HEK293T (cell line): ENCODE measurements around the gene ANKRD27.

Source experiments
- ARNT ChIP-seq: fragments of 450-650 bp; IDR thresholded peaks from 2 replicates; pipeline ENCODE4 v1.6.1; 2017; ENCODE audit warnings: mild to moderate bottlenecking
- BHLHE40 ChIP-seq: fragments of 450-650 bp; IDR thresholded peaks from 2 replicates; pipeline ENCODE4 v1.6.1; 2016; ENCODE audit warnings: mild to moderate bottlenecking, moderate library complexity, borderline replicate concordance
- CTBP1 ChIP-seq: fragments of 450-650 bp; IDR thresholded peaks from 2 replicates; pipeline ENCODE4 v1.6.1; 2016; ENCODE audit warnings: borderline replicate concordance
- ELF4 ChIP-seq: fragments of 450-650 bp; IDR thresholded peaks from 2 replicates; pipeline ENCODE4 v1.6.1; 2017; ENCODE audit warnings: antibody characterized with exemption
- FOXA1 ChIP-seq: fragments of 450-650 bp; IDR thresholded peaks from 2 replicates; pipeline ENCODE4 v1.6.1; 2016; ENCODE audit warnings: mild to moderate bottlenecking
- FOXK2 ChIP-seq: fragments of 450-650 bp; IDR thresholded peaks from 2 replicates; pipeline ENCODE4 v1.6.1; 2016; ENCODE audit warnings: mild to moderate bottlenecking
- L3MBTL2 ChIP-seq: fragments of 450-650 bp; conservative IDR thresholded peaks from 2 replicates; pipeline ENCODE4 v1.6.1; 2016; ENCODE audit warnings: mild to moderate bottlenecking
- LEF1 ChIP-seq: fragments of 450-650 bp; IDR thresholded peaks from 2 replicates; pipeline ENCODE4 v1.6.1; 2017; ENCODE audit warnings: mild to moderate bottlenecking, borderline replicate concordance
- NFRKB ChIP-seq: fragments of 450-650 bp; IDR thresholded peaks from 2 replicates; pipeline ENCODE4 v1.6.1; 2016; ENCODE audit warnings: mild to moderate bottlenecking, moderate library complexity
- SP1 ChIP-seq: fragments of 450-650 bp; IDR thresholded peaks from 2 replicates; pipeline ENCODE4 v1.6.1; 2017
- ZNF384 ChIP-seq: fragments of 450-650 bp; IDR thresholded peaks from 2 replicates; pipeline ENCODE4 v1.6.1; 2016
- TF ChIP-seq, protein P1 (sequence below): fragments of 450-650 bp; IDR thresholded peaks from 2 replicates; pipeline ENCODE4 v1.6.1; 2016

DNA sequence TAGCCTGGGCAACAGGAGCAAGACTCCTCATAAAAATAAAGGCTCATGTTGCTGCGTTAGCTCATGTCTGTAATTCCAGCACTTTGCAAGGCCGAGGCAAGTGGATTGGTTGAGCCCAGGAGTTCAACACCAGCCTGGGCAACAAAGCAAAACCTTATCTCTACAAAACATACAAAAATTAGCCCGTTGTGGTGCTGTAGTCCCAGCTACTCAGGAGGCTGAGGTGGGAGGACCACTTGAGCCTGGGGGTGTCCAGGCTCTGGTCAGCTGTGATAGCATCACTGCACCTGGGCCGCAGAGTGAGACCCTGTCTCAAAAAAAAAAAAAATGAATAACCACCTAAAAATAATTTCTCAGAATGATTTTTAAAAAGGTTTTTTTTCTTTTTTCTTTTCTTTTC is 12.7 kb upstream of the ANKRD27 start:
- TF ChIP-seq ELF4 (no peak), LEF1 (no peak), L3MBTL2 (no peak), CTBP1 (no peak), NFRKB (no peak), ZNF384 (no peak), SP1 (no peak), FOXK2 (no peak), ARNT (no peak), FOXA1 (no peak), BHLHE40 (no peak)
- TF ChIP-seq, protein P1, sequence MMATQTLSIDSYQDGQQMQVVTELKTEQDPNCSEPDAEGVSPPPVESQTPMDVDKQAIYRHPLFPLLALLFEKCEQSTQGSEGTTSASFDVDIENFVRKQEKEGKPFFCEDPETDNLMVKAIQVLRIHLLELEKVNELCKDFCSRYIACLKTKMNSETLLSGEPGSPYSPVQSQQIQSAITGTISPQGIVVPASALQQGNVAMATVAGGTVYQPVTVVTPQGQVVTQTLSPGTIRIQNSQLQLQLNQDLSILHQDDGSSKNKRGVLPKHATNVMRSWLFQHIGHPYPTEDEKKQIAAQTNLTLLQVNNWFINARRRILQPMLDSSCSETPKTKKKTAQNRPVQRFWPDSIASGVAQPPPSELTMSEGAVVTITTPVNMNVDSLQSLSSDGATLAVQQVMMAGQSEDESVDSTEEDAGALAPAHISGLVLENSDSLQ, result no peak
